Inflammatory macrophage (primary cell): Measurements from ENCODE around the gene PCSK5.

Experiments
- DNase-seq, 2 donors: peaks; one replicate each; pipeline ENCODE4 v3.0.0-alpha.2; 2020 to 2022

The PCSK5 gene

GRCh38 chr9:76405340-76405739, 514.9 kb downstream of the PCSK5 start:
- DNase-seq = no peak

- DNase-seq = no peak
These were observed 515.4 kb downstream of the PCSK5 start for GRCh38 chr9:76405868-76406267.
